AG04449 (cell line): ENCODE measurements around the gene B3GNT7.
A peak's percentile ranks its signal among the peaks of the same experiment; 100 is the strongest.

Experiments used
- CTCF ChIA-PET: fragments of 350-600 bp; formaldehyde crosslinking; extraction: SDS; loops from one replicate; lab custom pipeline; 2021; ENCODE audit warnings: antibody characterized with exemption; lab: Yijun Ruan, JAX
- POLR2A ChIA-PET: fragments of 400-600, 350-600 bp; formaldehyde crosslinking; extraction: SDS; loops from one replicate; lab custom pipeline; 2020; ENCODE audit warnings: antibody characterized with exemption, inconsistent platforms; lab: Yijun Ruan, JAX
- DNase-seq: peaks from one replicate; pipeline ENCODE4 v3.0.0-alpha.2; 2010; ENCODE audit warnings: low read depth, low spot score
- H3K4me3 ChIP-seq: 2 replicates; pipeline ENCODE4 v1.5.1; 2011; ENCODE audit warnings: low read depth, mild to moderate bottlenecking, control low read depth, low read length
- CTCF ChIP-seq: IDR thresholded peaks from one replicate; pipeline ENCODE4 v1.5.1; 2011; ENCODE audit warnings: mild to moderate bottlenecking, moderate library complexity, low read length, control low read depth, inconsistent platforms; ENCODE audit not compliant: insufficient read depth; ENCODE audit errors: missing control alignments

Gene B3GNT7

GRCh38 chr2:231364061-231364460, 31.4 kb upstream of the B3GNT7 start:
- CTCF ChIA-PET: interaction anchor here (0.9 to 2.5 kb wide), 4 partner anchors 9 to 237 kb away, joined by 3 to 9 read pairs (median 4); no protein-coding TSS in a partner anchor
- no peak for DNase-seq
- POLR2A ChIA-PET: interaction anchor here (0.7 kb wide), 1 partner anchor 9 kb away, joined by 3 read pairs; no protein-coding TSS in a partner anchor
- no peak for TF ChIP-seq CTCF
- H3K4me3 ChIP-seq: no peak overlapping the region

- POLR2A ChIA-PET: no interaction called here
- TF ChIP-seq CTCF: no peak
- peak; percentile 45 for DNase-seq
- no peak overlapping the region for H3K4me3 ChIP-seq
- CTCF ChIA-PET: interaction anchor here (1.8 to 2.5 kb wide), 2 partner anchors 35 to 47 kb away, joined by 5 to 9 read pairs; no protein-coding TSS in a partner anchor
Measured at GRCh38 chr2:231364961-231365810, 30.3 kb upstream of the B3GNT7 start.

GRCh38 chr2:231367178-231367577, 28.3 kb upstream of the B3GNT7 start:
- no peak for DNase-seq
- no peak for TF ChIP-seq CTCF
- H3K4me3 ChIP-seq: no peak overlapping the region
- ChIA-PET POLR2A (no interaction called here), CTCF (no interaction called here)

GRCh38 chr2:231369580-231370428, 25.7 kb upstream of the B3GNT7 start:
- no peak overlapping the region for H3K4me3 ChIP-seq
- TF ChIP-seq CTCF: no peak
- CTCF ChIA-PET: interaction anchor here (1.2 kb wide), 1 partner anchor 73 kb away, joined by 5 read pairs; no protein-coding TSS in a partner anchor

GRCh38 chr2:231370429-231370748, 25.1 kb upstream of the B3GNT7 start:
- CTCF ChIA-PET: interaction anchor here (1.2 kb wide), 1 partner anchor 73 kb away, joined by 5 read pairs; no protein-coding TSS in a partner anchor
- H3K4me3 ChIP-seq: no peak overlapping the region
- no peak for DNase-seq
- POLR2A ChIA-PET: no interaction called here
- no peak for TF ChIP-seq CTCF

More at GRCh38 chr2:231369580-231370428, 25.7 kb upstream of the B3GNT7 start:
- POLR2A ChIA-PET: no interaction called here
- DNase-seq: no peak
